ENCODE measurements around the gene IL23R.

Gene IL23R

GRCh38 chr1:67250051-67250653 is 83.9 kb downstream of the IL23R start:
- DNase-seq: no peak

GRCh38 chr1:67256291-67257172 is 90.3 kb downstream of the IL23R start:
- DNase-seq: no peak

GRCh38 chr1:67257173-67257535 is 90.9 kb downstream of the IL23R start:
- no peak for DNase-seq

- DNase-seq: peak; percentile 31
Measured at GRCh38 chr1:67261680-67262079, 95.4 kb downstream of the IL23R start.

GRCh38 chr1:67262735-67263134 is 96.5 kb downstream of the IL23R start:
- no peak for DNase-seq

- no peak for DNase-seq
Measured at GRCh38 chr1:67264152-67264551, 97.9 kb downstream of the IL23R start.

- no peak for DNase-seq
Measured at GRCh38 chr1:67264899-67265298, 98.6 kb downstream of the IL23R start.

- DNase-seq: no peak
Measured at GRCh38 chr1:67269061-67269460, 102.8 kb downstream of the IL23R start.

GRCh38 chr1:67270541-67270940 is 104.3 kb downstream of the IL23R start:
- DNase-seq: no peak

- no peak for DNase-seq
Measured at GRCh38 chr1:67273591-67273990, 107.3 kb downstream of the IL23R start.

GRCh38 chr1:67274623-67275325 is 108.5 kb downstream of the IL23R start:
- peak; percentile 33 for DNase-seq

GRCh38 chr1:67280696-67281095 is 114.4 kb downstream of the IL23R start:
- DNase-seq: no peak

GRCh38 chr1:67281244-67281643 is 115.0 kb downstream of the IL23R start:
- DNase-seq: no peak

GRCh38 chr1:67285780-67286488 is 119.7 kb downstream of the IL23R start:
- DNase-seq: peak; percentile 20

- DNase-seq: no peak
Measured at GRCh38 chr1:67290236-67290635, 124.0 kb downstream of the IL23R start.

GRCh38 chr1:67294836-67295617 is 128.8 kb downstream of the IL23R start:
- no peak for DNase-seq

- DNase-seq: no peak
Measured at GRCh38 chr1:67298762-67299161, 132.5 kb downstream of the IL23R start.

GRCh38 chr1:67299296-67299695 is 133.0 kb downstream of the IL23R start:
- no peak for DNase-seq

GRCh38 chr1:67300561-67300960 is 134.3 kb downstream of the IL23R start:
- DNase-seq: no peak

- no peak for DNase-seq
Measured at GRCh38 chr1:67304023-67304422, 137.8 kb downstream of the IL23R start.

- DNase-seq: no peak
Measured at GRCh38 chr1:67306547-67306946, 140.3 kb downstream of the IL23R start.

All from CD4-positive, alpha-beta T cell treated with Interleukin-4 for 4 hours (primary cell).